HK-2 (cell line): ENCODE results near the gene HOXB13.

Source experiments
- DNase-seq: peaks from one replicate; pipeline ENCODE4 v3.0.0-alpha.2; 2018; ENCODE audit not compliant: unreplicated experiment

HOXB13 gene

GRCh38 chr17:48748718-48749566, 20.4 kb upstream of the HOXB13 start:
- DNase-seq: no peak

DNA sequence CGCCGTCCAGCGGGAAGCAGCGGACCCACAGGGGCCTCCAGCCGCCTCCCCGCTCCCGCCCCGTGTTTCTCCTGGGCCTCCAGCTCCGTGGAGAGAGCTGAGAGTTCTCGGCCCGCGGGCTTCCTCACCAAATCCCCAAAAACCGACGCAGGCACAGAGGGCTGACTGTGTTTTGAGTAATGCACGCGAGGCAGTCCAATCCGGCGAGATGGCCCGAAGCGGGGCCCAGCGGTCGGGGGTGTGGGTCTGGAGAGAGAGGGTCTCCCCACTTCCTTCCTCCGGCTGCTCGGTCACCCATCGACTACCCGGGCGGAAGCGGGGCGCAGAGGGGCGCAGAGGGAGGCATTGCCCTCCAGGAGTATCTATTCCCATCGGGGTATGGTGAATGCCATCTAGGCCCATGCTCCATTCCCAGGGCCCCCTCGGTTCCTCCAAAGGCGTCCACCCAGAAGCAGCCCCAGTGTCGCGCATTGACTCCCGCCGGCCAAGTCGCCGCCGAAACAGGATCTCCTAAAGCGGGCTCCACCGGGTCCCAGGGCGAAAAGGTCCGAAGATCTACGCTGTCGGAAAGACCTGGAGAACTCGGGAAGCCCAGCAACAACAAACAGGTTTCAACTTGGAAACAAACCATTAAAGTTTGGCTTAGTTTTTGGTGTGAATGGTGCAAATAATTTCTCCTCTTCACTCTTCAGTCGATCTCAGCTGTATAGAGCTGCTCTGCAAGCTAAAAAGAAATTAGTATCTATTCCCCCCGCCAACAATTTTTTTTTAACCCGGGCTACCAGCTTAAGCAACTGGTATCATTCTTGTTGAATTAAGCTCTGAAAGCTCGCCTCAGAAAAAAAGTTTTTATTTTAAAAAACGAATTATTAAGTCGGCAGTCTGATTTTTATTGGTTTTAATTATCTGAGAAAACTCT, 19.2 kb upstream of the HOXB13 start:
- DNase-seq: no peak

DNA sequence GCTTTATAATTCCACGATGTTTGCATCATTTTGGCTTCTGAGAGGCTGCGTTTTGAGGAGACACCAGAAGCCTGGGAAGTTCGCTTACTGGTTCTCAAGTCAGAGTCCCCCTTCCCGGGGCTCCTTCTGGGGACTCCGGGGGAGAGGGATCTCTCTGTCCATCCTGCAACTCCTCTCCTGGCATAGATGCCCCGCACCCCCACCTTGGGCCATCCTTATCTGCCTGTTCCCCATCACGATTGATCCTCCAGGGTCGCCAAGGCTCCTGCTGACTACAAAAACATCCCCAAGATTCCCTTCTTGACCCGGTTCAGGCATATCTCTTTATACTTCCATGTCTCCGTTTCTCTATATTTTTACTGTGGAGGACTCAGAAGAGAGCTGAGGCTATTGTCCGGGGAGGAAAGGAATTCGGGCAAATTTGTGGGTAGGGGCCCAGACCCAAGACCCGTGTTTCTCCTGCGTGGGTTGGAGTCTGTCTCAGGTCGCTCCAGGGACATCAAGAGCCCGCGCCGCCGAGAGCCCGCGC, 18.4 kb upstream of the HOXB13 start:
- DNase-seq: no peak

- DNase-seq: no peak
Measured at GRCh38 chr17:48745381-48746275, 17.1 kb upstream of the HOXB13 start.

DNA sequence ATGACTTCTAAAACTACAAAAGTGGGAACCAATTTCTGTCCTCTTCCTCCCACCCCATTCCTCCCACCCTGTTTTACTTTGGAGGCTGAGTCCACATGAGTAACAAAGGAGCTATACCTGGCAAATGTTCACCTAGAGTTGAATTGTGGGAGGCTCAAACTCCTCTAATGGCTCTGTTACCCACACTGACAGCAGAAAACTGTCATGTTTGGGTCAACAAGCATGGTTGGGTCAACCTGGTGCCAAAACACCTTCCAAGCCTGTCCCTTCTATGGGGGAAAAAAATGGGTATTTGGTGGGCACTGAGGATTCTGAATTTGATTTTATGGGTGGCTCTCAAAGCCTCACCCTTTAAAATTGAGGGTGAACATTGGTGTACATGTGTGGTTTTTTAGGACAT, 12.0 kb upstream of the HOXB13 start:
- DNase-seq: no peak

DNA sequence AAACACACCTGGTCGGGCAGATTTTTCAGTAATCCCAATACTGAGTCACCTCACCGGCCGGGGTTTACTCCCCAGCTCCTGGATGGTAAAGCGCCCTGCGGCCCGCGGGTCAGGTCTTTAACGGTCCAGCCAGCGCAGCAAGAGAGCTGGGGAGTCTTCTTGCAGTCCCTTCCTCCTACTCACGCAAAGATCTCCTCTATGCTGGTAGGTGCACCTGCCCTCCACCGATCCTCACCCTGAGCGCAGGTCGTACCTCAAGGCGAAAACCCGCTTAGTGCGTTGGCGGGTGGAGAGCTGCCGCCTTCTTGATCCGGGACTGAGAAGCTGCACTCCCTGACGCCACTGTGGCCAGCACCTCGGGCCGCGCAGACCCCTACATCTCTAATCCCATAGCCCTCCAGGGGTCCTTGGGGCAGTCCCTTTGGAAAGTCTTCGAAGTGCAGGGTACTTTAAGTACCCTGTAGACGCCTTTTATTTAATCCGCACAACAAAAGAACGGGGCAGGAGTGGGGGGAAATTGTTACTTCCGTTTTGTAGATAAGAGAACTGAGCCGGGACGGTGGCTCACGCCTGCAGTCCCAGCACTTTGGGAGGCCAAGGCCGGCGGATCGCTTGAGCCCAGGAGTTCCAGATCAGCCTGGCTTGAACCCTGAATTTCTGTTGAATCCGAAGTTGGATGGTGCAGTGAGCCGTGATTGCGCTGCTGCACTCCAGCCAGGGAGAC, 10.4 kb upstream of the HOXB13 start:
- no peak for DNase-seq

- no peak for DNase-seq
Measured at GRCh38 chr17:48738424-48738802, 9.9 kb upstream of the HOXB13 start.

DNA sequence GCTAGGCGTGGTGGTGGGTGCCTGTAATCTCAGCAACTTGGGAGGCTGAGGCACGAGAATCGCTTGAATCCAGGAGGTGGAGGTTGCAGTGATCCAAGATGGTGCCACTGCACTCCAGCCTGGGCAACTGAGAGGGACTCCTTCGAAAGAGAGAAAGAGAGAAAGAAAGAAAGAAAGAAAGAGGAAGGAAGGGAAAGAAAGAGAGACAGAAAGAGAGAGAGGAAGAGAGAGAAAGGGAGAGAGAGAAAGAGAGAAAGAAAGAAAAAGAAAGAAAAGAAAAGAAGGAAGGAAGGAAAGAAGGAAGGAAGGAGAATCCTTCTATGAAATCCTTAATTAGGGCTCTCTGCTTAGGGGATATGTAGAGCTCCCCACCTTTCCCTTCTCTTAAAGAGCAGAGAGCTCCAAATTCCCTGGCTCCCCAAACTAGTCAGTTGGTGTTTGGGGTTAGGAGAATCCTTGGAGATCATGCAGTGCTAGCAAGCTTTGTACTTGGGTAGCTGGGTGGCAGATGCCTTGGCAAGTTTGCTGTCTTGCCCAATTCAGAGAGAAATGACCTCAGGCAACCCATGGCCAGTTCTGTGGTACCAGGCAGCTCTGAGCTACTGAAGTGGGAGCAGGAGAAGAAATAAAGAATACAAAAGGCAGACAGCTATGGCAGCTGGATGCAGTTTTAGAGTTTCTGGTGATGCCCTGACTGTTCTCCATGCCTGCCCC, 8.9 kb upstream of the HOXB13 start:
- no peak for DNase-seq

DNA sequence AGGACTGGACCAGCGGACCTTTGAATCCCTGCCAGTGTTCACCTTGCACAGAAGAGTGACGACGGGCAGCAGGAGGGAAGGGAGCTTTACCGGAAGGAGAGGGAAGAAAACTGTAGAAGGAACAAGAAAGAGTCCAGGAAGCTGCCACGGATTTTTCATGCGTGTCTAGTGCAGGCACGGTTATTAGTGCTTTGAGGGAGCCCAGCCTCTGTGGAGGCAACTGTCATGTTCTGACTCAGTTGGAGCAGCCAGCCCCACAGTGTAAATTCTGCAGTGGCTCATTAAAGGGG, 6.5 kb upstream of the HOXB13 start:
- DNase-seq: no peak

DNA sequence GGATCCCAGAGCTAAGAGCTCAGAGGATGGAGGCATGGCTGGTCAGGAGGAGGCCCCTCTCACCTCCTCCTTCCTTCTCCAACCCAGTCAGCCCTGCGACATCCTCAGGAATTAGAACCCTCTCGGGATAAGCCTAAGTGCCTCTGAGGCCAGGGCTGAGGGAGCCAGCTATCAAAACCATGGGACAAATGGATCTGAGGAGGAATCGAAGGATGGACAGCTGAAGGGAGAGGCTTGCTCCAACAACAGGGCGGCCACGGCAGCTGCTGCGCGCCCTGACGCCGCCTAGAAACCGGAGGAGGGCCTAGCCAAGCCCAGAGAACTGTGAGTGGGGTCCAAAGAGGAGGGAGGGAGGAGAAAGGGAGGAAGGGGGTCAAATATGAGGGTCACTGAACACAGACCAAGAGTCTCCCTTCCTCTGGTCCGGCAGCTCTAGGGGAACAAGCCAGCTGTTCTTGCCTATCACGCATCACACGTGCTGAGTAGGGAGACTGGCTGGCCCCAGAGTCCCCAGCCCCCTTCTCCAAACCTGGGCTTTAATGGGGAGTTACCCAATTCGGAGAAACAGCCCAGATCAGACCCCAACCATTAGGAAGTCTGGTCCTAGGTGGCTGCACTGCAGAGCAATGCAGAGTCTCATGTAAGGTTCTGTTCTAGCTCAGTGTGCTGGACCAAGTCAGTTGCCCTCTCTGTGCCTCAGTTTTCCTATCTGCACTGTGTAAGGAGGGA, 5.9 kb upstream of the HOXB13 start:
- no peak for DNase-seq

DNA sequence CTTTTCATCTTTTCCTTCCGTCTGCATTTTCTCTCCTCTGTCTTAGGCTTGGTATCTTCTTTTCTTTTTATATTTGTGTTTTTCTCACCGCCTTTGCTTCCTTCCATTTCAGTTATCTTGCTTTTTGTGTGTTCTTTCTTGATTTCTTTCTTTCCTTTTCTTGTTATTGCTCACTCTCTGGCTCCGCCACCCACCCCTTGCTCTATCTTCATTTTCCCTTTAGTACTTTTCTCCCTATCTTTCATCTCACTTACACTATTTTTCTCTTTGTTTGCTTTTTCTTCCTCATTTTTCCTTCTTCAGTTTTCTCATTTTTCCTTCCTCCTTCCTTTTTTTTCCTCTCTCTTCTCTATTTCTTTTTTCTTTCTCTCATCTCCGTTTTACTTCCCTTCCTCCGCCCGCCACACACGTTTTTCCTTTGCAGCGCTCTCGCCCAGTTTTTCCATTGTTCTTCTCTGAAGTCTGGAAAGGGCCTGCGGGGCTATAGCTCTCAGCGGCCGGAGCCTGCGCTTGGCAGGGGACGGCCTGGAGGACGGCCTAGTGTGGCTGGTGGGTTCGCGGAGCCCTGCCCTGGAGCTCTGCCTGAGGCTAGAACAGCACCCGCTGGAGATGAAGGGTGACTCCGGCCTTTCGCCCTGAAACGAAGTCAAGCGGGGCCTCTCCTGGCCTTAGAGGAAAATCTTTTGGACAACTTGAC, 5.2 kb upstream of the HOXB13 start:
- no peak for DNase-seq

- DNase-seq: no peak
Measured at GRCh38 chr17:48732688-48733629, 4.4 kb upstream of the HOXB13 start.

- no peak for DNase-seq
Measured at GRCh38 chr17:48731355-48731754, 2.8 kb upstream of the HOXB13 start.

DNA sequence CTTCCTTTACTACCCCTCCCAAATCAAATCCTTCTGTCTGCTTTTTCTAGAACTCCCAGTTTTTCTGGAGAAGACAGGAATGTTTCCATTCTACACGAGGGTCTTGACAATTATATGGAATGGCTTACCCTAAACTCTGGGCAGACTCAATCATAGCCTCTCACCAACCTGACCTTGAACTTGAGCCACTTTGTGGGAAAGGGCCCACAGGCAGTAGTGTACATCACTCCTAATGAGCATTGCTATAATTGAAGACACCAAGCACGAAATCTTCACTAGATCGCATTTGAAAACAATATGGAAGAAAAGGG, 1.6 kb upstream of the HOXB13 start:
- no peak for DNase-seq

GRCh38 chr17:48729335-48730239, 1.0 kb upstream of the HOXB13 start:
- DNase-seq: no peak

- DNase-seq: no peak
Measured at GRCh38 chr17:48727415-48728175, 955 bp downstream of the HOXB13 start.

DNA sequence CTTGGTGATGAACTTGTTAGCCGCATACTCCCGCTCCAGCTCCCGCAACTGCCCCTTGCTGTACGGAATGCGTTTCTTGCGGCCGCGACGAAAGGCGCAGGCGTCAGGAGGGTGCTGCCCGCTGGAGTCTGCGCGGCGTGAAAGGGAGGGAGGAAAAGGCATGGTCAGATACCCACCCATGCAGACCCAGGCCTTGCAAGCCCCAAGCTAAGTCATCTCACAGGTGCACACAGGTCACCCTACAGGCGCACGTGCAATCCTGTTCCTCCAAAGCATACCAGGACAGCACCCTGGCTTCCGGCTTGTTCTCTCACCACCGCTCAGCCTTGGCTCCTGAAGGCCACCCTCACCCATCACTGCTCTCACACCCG, 1.6 kb downstream of the HOXB13 start:
- DNase-seq: no peak
